ENCODE data around the gene PRORP. TPM values are rescaled to one million over a fixed set of nuclear protein-coding genes. Genes with fewer than 3 reads are reported as not detected.
A peak's percentile ranks its signal among the peaks of the same experiment; 100 is the strongest.

The PRORP gene
- total RNA-seq, 1 experiment from 2014 or later = 30.5 TPM

GRCh38 chr14:35158491-35158890 is 36.1 kb downstream of the PRORP start:
- H3K9me3 Mint-ChIP-seq (ENCODE audit: unreplicated experiment) = no peaks in the 10 kb centered on the region
- no TSS peak for BruUV-seq (replicated peaks)
- TF ChIP-seq CTCF (IDR thresholded peaks at IDR 0.05; ENCODE audit: unreplicated experiment) = no peak
- H3K27ac Mint-ChIP-seq (ENCODE audit: low read depth, unreplicated experiment) = peak overlapping the region; percentile 96
- no peaks in the 10 kb centered on the region for H3K27me3 Mint-ChIP-seq (ENCODE audit: insufficient read depth, unreplicated experiment)
- ChIA-PET POLR2A (interaction anchor here (0.6 to 5.9 kb wide), 5 partner anchors 9 to 183 kb away, joined by 3 to 51 read pairs (median 4); partner anchors contain the start of genes PPP2R3C and PRORP), CTCF (no interaction called here)
- peaks cover 16% of the 10 kb centered on the region for H3K36me3 Mint-ChIP-seq (ENCODE audit: insufficient read depth, unreplicated experiment)
- H3K4me3 Mint-ChIP-seq (ENCODE audit: unreplicated experiment) = no peak overlapping the region
- no peak for DNase-seq (ENCODE audit: unreplicated experiment)
- peaks cover 48% of the 10 kb centered on the region for H3K4me1 Mint-ChIP-seq (ENCODE audit: insufficient read depth, unreplicated experiment)
- intact Hi-C loops (cut with micrococcal nuclease) = loop anchor here (10.0 kb wide), 1 partner anchor 136 kb away; the partner anchor contains the start of gene PSMA6

GRCh38 chr14:35158951-35159653 is 36.8 kb downstream of the PRORP start:
- POLR2A ChIA-PET = interaction anchor here (0.6 to 5.9 kb wide), 14 partner anchors 9 to 245 kb away, joined by 3 to 51 read pairs (median 4); partner anchors contain the start of genes FAM177A1, NFKBIA, PPP2R3C and PRORP
- H3K4me1 Mint-ChIP-seq (ENCODE audit: insufficient read depth, unreplicated experiment) = peaks cover 48% of the 10 kb centered on the region
- no peaks in the 10 kb centered on the region for H3K9me3 Mint-ChIP-seq (ENCODE audit: unreplicated experiment)
- no peak overlapping the region for H3K4me3 Mint-ChIP-seq (ENCODE audit: unreplicated experiment)
- H3K27me3 Mint-ChIP-seq (ENCODE audit: insufficient read depth, unreplicated experiment) = no peaks in the 10 kb centered on the region
- peak overlapping the region; percentile 96 for H3K27ac Mint-ChIP-seq (ENCODE audit: low read depth, unreplicated experiment)
- TF ChIP-seq CTCF (IDR thresholded peaks at IDR 0.05; ENCODE audit: unreplicated experiment) = no peak
- intact Hi-C loops (cut with micrococcal nuclease) = loop anchor here (10.0 kb wide), 1 partner anchor 136 kb away; the partner anchor contains the start of gene PSMA6
- no peak for DNase-seq (ENCODE audit: unreplicated experiment)
- H3K36me3 Mint-ChIP-seq (ENCODE audit: insufficient read depth, unreplicated experiment) = peaks cover 16% of the 10 kb centered on the region
- CTCF ChIA-PET = interaction anchor here (1.2 kb wide), 1 partner anchor 244 kb away, joined by 3 read pairs; no protein-coding TSS in a partner anchor
- no TSS peak for BruUV-seq (replicated peaks)

GRCh38 chr14:35159742-35160409 is 37.5 kb downstream of the PRORP start:
- Mint-ChIP-seq H3K4me1 (ENCODE audit: insufficient read depth, unreplicated experiment) (peaks cover 48% of the 10 kb centered on the region), H3K27ac (ENCODE audit: low read depth, unreplicated experiment) (peak overlapping the region; percentile 96), H3K36me3 (ENCODE audit: insufficient read depth, unreplicated experiment) (peaks cover 19% of the 10 kb centered on the region), H3K27me3 (ENCODE audit: insufficient read depth, unreplicated experiment) (no peaks in the 10 kb centered on the region), H3K9me3 (ENCODE audit: unreplicated experiment) (no peaks in the 10 kb centered on the region), H3K4me3 (ENCODE audit: unreplicated experiment) (peak overlapping the region; percentile 52)
- ChIA-PET CTCF (interaction anchor here (0.8 to 1.2 kb wide), 2 partner anchors 243 to 254 kb away, joined by 3 read pairs; no protein-coding TSS in a partner anchor), POLR2A (interaction anchor here (0.6 to 5.9 kb wide), 13 partner anchors 8 to 245 kb away, joined by 3 to 51 read pairs (median 5); partner anchors contain the start of genes FAM177A1, NFKBIA, PPP2R3C and PRORP)
- intact Hi-C loops (cut with micrococcal nuclease) = loop anchor here (1.0 to 10.0 kb wide), 2 partner anchors 54 to 135 kb away; partner anchors contain the start of gene PSMA6
- no TSS peak for BruUV-seq (replicated peaks)
- DNase-seq (ENCODE audit: unreplicated experiment) = peak; percentile 92
- TF ChIP-seq CTCF (IDR thresholded peaks at IDR 0.05; ENCODE audit: unreplicated experiment) = no peak

DNA sequence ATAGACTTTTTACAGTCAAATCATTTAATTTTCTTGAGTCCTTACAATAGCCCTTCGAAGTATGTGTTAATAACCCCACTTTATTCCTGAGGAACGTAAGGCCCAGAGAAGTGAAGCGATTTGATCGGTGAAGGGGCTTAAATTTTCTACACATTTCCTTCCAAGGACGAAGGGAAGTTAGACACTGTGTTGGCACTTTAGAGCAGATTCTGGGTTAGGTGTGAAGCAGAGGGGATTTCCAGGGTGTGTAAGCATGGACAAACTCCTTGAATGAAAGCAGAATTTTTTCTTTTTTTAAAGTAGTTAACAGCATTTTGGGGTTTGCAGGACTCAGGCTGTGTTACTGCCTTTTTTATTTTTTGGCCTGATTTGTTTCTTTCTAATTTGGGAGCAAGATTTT is 38.9 kb downstream of the PRORP start:
- no peak overlapping the region for H3K27ac Mint-ChIP-seq (ENCODE audit: low read depth, unreplicated experiment)
- peaks cover 21% of the 10 kb centered on the region for H3K36me3 Mint-ChIP-seq (ENCODE audit: insufficient read depth, unreplicated experiment)
- no TSS peak for BruUV-seq (replicated peaks)
- no peak overlapping the region for H3K4me3 Mint-ChIP-seq (ENCODE audit: unreplicated experiment)
- H3K27me3 Mint-ChIP-seq (ENCODE audit: insufficient read depth, unreplicated experiment) = no peaks in the 10 kb centered on the region
- peak; percentile 38 for DNase-seq (ENCODE audit: unreplicated experiment)
- no peak for TF ChIP-seq CTCF (IDR thresholded peaks at IDR 0.05; ENCODE audit: unreplicated experiment)
- CTCF ChIA-PET = no interaction called here
- peaks cover 42% of the 10 kb centered on the region for H3K4me1 Mint-ChIP-seq (ENCODE audit: insufficient read depth, unreplicated experiment)
- POLR2A ChIA-PET = interaction anchor here (0.8 to 5.9 kb wide), 8 partner anchors 36 to 244 kb away, joined by 3 to 51 read pairs (median 5); partner anchors contain the start of genes NFKBIA, PPP2R3C, PRORP and PSMA6
- H3K9me3 Mint-ChIP-seq (ENCODE audit: unreplicated experiment) = no peaks in the 10 kb centered on the region
- intact Hi-C loops (cut with micrococcal nuclease) = no loop called here

Measured in MCF 10A (cell line).